ENCODE data around the gene BPNT1.
"Not testable (repeated sequence)": the region's sequence is repeated elsewhere in the genome, so short reads cannot be mapped to it uniquely, and the experiment has no call there.

The BPNT1 gene

DNA sequence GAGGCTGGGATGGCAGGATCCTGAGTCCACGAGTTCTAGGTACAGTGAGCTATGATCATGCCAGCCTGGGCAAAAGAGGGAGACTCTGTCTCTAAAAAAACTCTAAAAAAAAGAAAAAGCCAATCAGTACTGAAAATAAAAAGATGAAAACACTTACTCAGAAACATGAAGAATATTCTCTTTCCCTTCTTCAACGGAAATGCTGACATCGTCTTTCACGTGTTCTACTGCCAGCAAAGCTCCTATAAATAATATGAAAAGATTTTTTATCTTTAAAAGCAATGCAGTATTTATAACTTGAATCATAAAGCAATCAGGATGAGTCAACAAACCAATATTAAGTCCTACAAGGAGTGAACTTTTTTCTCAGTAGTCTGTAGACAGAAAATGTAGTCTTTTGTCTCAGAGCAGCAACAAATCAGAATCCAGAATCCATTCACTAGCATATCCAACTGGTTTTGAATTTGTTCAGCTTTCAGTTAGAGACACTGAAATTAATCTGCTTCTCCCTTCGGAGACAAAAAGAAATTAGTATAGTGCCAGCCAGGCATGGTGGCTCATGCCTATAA, 49.5 kb downstream of the BPNT1 start:
- Histone ChIP-seq H3K4me1 (ENCODE audit: control insufficient read depth, insufficient read depth, low read length) (0 out of 2 replicates have a peak, but pooled peaks cover 4% of the 10 kb centered on the region), H3K4me3 (ENCODE audit: low read depth, low read length) (no peak overlapping the region), H3K27ac (ENCODE audit: low read depth, low read length) (no peak overlapping the region), H3K27me3 (ENCODE audit: control insufficient read depth, insufficient read depth, low read length) (no peaks in the 10 kb centered on the region), H3K9me3 (ENCODE audit: control insufficient read depth, insufficient read depth, low read depth, low read length) (no peaks in the 10 kb centered on the region), H3K36me3 (ENCODE audit: control insufficient read depth, insufficient read depth, low read length) (peaks cover 28% of the 10 kb centered on the region), H3K9ac (ENCODE audit: low read length) (no peak overlapping the region)

DNA sequence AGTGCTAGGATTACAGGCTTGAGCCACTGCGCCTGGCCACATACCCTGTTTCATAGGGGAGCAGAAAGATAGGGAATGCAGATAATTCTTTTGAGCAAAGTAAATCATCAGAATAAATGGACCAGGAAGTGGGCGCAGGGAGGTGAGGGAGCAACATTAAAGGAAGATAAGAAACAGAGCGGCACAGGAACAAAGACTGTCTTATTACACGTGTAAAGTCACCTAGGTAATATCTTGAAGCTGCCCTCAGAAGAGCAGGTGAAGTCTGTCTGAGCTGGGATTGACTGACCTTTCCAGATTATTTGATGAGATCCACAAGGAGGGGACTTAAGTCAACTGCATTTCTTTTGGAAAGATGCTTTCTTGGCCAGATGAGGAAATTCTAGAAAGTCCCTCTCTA, 50.9 kb downstream of the BPNT1 start:
- Histone ChIP-seq H3K27ac (ENCODE audit: low read depth, low read length) (no peak overlapping the region), H3K4me3 (ENCODE audit: low read depth, low read length) (no peak overlapping the region), H3K36me3 (ENCODE audit: control insufficient read depth, insufficient read depth, low read length) (peaks cover 39% of the 10 kb centered on the region), H3K27me3 (ENCODE audit: control insufficient read depth, insufficient read depth, low read length) (no peaks in the 10 kb centered on the region), H3K9ac (ENCODE audit: low read length) (no peak overlapping the region), H3K9me3 (ENCODE audit: control insufficient read depth, insufficient read depth, low read depth, low read length) (no peaks in the 10 kb centered on the region), H3K4me1 (ENCODE audit: control insufficient read depth, insufficient read depth, low read length) (no peaks in the 10 kb centered on the region)

DNA sequence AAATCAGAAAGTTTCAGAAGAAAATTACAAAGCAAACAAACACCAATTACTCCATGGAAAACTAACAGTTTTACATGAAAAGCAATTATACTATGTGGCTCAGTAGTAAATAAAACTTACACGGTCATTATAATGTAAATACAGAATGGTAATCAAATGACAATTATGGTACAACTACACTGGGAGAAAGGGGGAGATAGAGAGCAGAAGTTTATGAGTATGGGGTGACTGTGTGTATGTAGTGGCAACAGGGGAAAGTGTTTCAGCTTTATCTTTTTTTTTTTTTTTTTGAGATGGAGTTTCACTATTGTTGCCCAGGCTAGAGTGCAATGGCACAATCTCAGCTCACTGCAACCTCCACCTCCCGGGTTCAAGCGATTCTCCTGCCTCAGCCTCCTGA, 51.8 kb downstream of the BPNT1 start:
- H3K4me1 ChIP-seq (ENCODE audit: control insufficient read depth, insufficient read depth, low read length); H3K9me3 ChIP-seq (ENCODE audit: control insufficient read depth, insufficient read depth, low read depth, low read length); H3K27ac ChIP-seq (ENCODE audit: low read depth, low read length); H3K27me3 ChIP-seq (ENCODE audit: control insufficient read depth, insufficient read depth, low read length); H3K9ac ChIP-seq (ENCODE audit: low read length); H3K4me3 ChIP-seq (ENCODE audit: low read depth, low read length): not testable (repeated sequence)
- H3K36me3 ChIP-seq (ENCODE audit: control insufficient read depth, insufficient read depth, low read length): peaks cover 47% of the 10 kb centered on the region

DNA sequence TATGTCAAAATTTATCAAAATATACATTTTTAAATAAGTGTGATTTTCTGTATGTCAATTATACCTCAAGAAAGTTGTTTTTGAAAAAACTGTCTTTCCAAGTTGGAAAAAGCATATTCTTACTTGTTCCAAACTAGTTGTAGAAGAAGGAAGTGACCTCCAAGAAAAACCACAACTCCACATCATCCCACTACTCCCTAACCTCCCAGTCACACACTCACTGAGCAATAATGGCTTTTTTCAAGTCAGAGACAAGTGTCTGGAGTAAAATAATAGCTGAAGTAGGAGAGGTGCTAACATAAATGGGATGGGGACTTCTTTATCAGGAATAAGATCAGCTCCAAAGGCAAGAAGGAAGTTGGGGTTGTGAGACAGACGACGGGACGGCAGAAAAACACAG, 56.7 kb downstream of the BPNT1 start:
- Histone ChIP-seq H3K4me3 (ENCODE audit: low read depth, low read length) (no peak overlapping the region), H3K9me3 (ENCODE audit: control insufficient read depth, insufficient read depth, low read depth, low read length) (no peaks in the 10 kb centered on the region), H3K27ac (ENCODE audit: low read depth, low read length) (no peak overlapping the region), H3K27me3 (ENCODE audit: control insufficient read depth, insufficient read depth, low read length) (no peaks in the 10 kb centered on the region), H3K36me3 (ENCODE audit: control insufficient read depth, insufficient read depth, low read length) (peaks cover 66% of the 10 kb centered on the region), H3K9ac (ENCODE audit: low read length) (no peak overlapping the region), H3K4me1 (ENCODE audit: control insufficient read depth, insufficient read depth, low read length) (no peaks in the 10 kb centered on the region)

DNA sequence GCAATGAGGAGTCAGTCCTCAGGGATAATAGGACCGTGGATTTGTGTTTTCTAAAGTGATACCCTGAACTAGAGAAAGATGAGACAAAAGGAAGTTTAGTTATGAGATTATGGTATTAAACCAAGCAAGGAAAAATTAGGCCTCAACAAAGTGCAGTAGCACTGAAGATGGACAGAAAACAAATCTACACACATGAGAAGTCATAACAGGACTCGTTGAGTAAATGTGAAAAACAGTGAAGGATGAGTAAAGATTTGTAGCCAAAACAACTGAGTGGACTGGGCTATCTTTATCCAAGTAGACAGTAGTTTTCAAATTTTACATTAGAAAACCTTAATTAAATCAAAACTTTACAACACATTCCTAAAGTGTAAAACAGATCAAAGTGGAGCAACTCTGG, 58.3 kb downstream of the BPNT1 start:
- Histone ChIP-seq H3K27ac (ENCODE audit: low read depth, low read length) (no peak overlapping the region), H3K36me3 (ENCODE audit: control insufficient read depth, insufficient read depth, low read length) (peaks cover 65% of the 10 kb centered on the region), H3K27me3 (ENCODE audit: control insufficient read depth, insufficient read depth, low read length) (no peaks in the 10 kb centered on the region), H3K9me3 (ENCODE audit: control insufficient read depth, insufficient read depth, low read depth, low read length) (no peaks in the 10 kb centered on the region), H3K4me1 (ENCODE audit: control insufficient read depth, insufficient read depth, low read length) (no peaks in the 10 kb centered on the region), H3K4me3 (ENCODE audit: low read depth, low read length) (no peak overlapping the region), H3K9ac (ENCODE audit: low read length) (no peak overlapping the region)

DNA sequence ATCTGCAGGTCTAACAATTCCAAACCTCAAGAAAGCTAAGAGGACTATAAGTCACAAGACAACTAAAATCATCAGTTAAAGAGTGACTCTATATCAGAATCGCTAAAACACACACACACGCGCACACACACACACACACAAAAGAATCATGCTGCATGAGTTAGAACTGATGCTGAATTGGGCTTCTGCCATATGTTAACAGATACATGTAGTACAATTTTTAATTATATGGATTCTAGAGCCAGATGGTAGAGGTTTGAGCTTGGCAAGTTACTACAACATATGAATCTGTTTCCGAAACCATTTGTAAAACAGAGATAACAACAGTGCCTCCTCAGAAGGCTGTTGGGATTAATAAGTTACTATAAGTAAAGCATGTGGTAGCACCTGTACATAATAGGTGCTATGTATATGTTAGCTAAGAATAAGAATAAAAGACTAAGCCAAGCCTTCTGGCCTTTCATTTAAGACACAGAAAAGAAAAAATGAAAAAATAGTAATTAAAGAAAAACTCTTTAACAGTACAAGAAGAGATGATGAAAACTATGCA, 61.2 kb downstream of the BPNT1 start:
- Histone ChIP-seq H3K9me3 (ENCODE audit: control insufficient read depth, insufficient read depth, low read depth, low read length) (no peaks in the 10 kb centered on the region), H3K27ac (ENCODE audit: low read depth, low read length) (no peak overlapping the region), H3K4me1 (ENCODE audit: control insufficient read depth, insufficient read depth, low read length) (no peaks in the 10 kb centered on the region), H3K27me3 (ENCODE audit: control insufficient read depth, insufficient read depth, low read length) (no peaks in the 10 kb centered on the region), H3K4me3 (ENCODE audit: low read depth, low read length) (no peak overlapping the region), H3K36me3 (ENCODE audit: control insufficient read depth, insufficient read depth, low read length) (peaks cover 75% of the 10 kb centered on the region), H3K9ac (ENCODE audit: low read length) (no peak overlapping the region)

DNA sequence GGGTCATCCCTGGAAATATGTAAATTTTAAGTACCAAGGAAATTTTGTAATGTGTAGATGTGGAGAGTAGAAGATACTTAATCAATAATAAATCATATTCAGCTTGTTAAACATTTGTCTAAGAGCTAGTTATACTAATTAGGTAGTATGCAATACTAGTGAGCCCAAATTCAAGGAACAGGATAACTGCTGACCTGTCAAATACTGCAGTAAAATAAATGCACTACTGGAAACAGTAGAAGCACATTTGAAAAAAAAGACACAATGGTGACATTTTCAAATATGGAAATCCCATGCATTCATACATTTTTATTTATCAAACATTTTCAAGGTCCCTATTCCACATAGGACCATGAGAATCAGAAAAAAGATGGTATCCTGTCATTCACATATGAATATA, 70.5 kb downstream of the BPNT1 start:
- Histone ChIP-seq H3K36me3 (ENCODE audit: control insufficient read depth, insufficient read depth, low read length) (peaks cover 86% of the 10 kb centered on the region), H3K4me1 (ENCODE audit: control insufficient read depth, insufficient read depth, low read length) (no peaks in the 10 kb centered on the region), H3K27me3 (ENCODE audit: control insufficient read depth, insufficient read depth, low read length) (no peaks in the 10 kb centered on the region), H3K9ac (ENCODE audit: low read length) (no peak overlapping the region), H3K27ac (ENCODE audit: low read depth, low read length) (no peak overlapping the region), H3K4me3 (ENCODE audit: low read depth, low read length) (no peak overlapping the region), H3K9me3 (ENCODE audit: control insufficient read depth, insufficient read depth, low read depth, low read length) (no peaks in the 10 kb centered on the region)

DNA sequence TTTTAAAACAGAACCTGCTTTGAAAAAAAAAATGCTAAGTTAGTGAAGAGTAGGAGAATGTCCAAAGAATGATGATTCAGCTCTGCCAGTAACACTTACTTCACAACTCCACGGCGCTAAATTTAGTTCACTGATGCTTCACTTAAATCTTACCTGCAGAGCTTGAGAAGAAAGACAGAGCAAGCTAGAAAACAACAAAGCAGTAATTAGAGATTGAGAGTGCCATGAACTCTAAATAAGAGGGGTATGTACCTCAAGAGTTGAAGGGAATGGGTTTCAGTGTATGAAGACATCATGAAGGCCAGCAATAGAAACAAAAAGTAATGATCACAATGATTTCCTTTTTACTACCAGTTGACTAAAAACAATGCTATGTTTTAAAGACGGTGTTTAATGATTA, 76.1 kb downstream of the BPNT1 start:
- no peaks in the 10 kb centered on the region for H3K9me3 ChIP-seq (ENCODE audit: control insufficient read depth, insufficient read depth, low read depth, low read length)
- H3K4me3 ChIP-seq (ENCODE audit: low read depth, low read length): no peak overlapping the region
- peaks cover 81% of the 10 kb centered on the region for H3K36me3 ChIP-seq (ENCODE audit: control insufficient read depth, insufficient read depth, low read length)
- no peaks in the 10 kb centered on the region for H3K4me1 ChIP-seq (ENCODE audit: control insufficient read depth, insufficient read depth, low read length)
- H3K27ac ChIP-seq (ENCODE audit: low read depth, low read length): no peak overlapping the region
- H3K9ac ChIP-seq (ENCODE audit: low read length): no peak overlapping the region
- H3K27me3 ChIP-seq (ENCODE audit: control insufficient read depth, insufficient read depth, low read length): no peaks in the 10 kb centered on the region

DNA sequence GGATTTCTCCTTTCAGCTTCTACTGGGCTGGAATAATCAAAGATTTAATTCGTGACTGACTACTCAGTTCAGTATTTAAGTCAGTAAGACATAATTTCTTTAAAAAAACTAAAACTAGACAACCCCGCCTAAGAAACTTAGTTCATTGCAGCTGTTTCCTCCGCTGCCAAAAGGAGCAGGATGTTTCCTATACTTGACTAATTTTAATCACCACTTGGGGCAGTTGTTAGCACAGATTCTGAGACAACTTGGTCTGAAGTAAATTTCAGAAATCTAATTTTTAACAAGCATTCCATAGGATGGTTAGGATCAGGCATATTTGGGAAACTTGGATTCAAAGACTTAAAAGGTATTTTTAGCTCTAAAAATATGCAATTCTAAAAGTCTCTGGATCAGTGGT, 77.3 kb downstream of the BPNT1 start:
- Histone ChIP-seq H3K27me3 (ENCODE audit: control insufficient read depth, insufficient read depth, low read length) (no peaks in the 10 kb centered on the region), H3K4me1 (ENCODE audit: control insufficient read depth, insufficient read depth, low read length) (no peaks in the 10 kb centered on the region), H3K9ac (ENCODE audit: low read length) (no peak overlapping the region), H3K4me3 (ENCODE audit: low read depth, low read length) (no peak overlapping the region), H3K36me3 (ENCODE audit: control insufficient read depth, insufficient read depth, low read length) (peaks cover 73% of the 10 kb centered on the region), H3K27ac (ENCODE audit: low read depth, low read length) (peak overlapping the region; percentile 57; the same call in 1 of the 2 replicates), H3K9me3 (ENCODE audit: control insufficient read depth, insufficient read depth, low read depth, low read length) (no peaks in the 10 kb centered on the region)

DNA sequence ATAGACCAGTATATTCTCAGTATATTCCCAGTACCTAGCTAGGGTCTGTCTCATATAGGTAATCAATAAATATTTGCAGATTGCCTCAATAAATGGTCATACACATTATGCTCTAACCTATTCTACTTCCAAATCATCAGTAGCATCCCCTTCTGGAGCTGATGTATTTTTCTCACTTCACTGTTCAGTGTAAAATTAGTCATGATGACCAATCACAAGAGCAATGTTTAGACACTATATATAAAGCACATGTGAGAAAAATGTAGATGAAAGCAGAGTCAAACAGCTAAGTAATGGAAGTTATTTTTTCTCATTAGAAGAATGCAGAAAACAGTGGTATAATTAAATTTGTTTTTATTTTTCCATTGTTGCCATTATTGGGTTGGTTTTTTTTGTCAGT, 78.0 kb downstream of the BPNT1 start:
- peaks cover 73% of the 10 kb centered on the region for H3K36me3 ChIP-seq (ENCODE audit: control insufficient read depth, insufficient read depth, low read length)

More for the DNA sequence above, 78.0 kb downstream of the BPNT1 start:
- Histone ChIP-seq H3K9me3 (ENCODE audit: control insufficient read depth, insufficient read depth, low read depth, low read length) (no peaks in the 10 kb centered on the region), H3K4me1 (ENCODE audit: control insufficient read depth, insufficient read depth, low read length) (no peaks in the 10 kb centered on the region), H3K27me3 (ENCODE audit: control insufficient read depth, insufficient read depth, low read length) (no peaks in the 10 kb centered on the region), H3K27ac (ENCODE audit: low read depth, low read length) (no peak overlapping the region), H3K4me3 (ENCODE audit: low read depth, low read length) (no peak overlapping the region), H3K9ac (ENCODE audit: low read length) (no peak overlapping the region)
